ENCODE data around the gene PNRC1. TPM values are rescaled to one million over a fixed set of nuclear protein-coding genes. Genes with fewer than 3 reads are reported as not detected.

The PNRC1 gene
- total RNA-seq, 1 donor = 95.2 TPM

DNA sequence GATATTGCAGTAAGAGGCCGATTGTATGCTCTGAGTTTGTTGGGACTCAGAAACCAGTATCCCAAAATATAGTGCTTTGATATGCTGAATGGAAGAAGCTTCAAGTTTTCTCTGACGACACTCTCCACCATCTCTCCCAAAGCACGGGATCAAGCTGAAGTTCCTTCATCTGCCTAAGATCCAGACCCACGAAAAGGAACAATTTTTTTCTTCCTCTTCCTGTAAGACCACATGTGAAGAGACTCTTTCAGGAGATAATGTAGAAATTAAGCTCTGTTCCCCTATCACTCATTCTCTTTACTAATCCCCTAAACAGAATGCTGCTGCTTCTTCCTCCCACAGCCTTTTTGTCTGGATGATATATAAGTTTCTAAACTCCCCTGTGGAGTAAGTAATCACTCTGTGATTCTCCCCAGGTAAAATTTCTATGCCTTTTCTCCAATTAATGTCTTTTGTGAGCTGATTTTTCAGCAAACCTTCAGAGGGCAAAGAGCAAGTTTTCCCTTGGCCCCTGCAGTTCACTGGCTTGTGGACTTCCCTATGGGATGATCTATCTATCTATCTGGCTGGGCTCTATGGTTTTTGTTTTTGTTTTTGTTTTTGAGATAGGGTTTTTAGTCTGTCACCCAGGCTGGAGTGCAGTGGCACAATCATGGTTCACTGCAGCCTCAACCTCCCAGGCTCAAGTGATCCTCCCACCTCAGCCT is 13.5 kb upstream of the PNRC1 start:
- no peak overlapping the region for H3K4me2 ChIP-seq (ENCODE audit: insufficient read depth, low read length)
- no peaks in the 10 kb centered on the region for H3K4me1 ChIP-seq (ENCODE audit: insufficient read depth, low read length)
- no peak overlapping the region for H3K4me3 ChIP-seq (ENCODE audit: insufficient read depth, low read length)
- no peak for DNase-seq (ENCODE audit: insufficient read length, low spot score, missing footprints)
- no peaks in the 10 kb centered on the region for H3K9me3 ChIP-seq (ENCODE audit: low read depth, low read length)
- TF ChIP-seq, protein P1, sequence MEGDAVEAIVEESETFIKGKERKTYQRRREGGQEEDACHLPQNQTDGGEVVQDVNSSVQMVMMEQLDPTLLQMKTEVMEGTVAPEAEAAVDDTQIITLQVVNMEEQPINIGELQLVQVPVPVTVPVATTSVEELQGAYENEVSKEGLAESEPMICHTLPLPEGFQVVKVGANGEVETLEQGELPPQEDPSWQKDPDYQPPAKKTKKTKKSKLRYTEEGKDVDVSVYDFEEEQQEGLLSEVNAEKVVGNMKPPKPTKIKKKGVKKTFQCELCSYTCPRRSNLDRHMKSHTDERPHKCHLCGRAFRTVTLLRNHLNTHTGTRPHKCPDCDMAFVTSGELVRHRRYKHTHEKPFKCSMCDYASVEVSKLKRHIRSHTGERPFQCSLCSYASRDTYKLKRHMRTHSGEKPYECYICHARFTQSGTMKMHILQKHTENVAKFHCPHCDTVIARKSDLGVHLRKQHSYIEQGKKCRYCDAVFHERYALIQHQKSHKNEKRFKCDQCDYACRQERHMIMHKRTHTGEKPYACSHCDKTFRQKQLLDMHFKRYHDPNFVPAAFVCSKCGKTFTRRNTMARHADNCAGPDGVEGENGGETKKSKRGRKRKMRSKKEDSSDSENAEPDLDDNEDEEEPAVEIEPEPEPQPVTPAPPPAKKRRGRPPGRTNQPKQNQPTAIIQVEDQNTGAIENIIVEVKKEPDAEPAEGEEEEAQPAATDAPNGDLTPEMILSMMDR (IDR thresholded peaks at IDR 0.05; ENCODE audit: extremely low read depth, low read depth, low read length) = no peak
- no peaks in the 10 kb centered on the region for H3K27me3 ChIP-seq (ENCODE audit: insufficient read depth, low read length)
- no peaks in the 10 kb centered on the region for H3K79me2 ChIP-seq (ENCODE audit: insufficient read depth, low read length)
- H3K27ac ChIP-seq (ENCODE audit: low read depth, low read length) = no peak overlapping the region
- no peaks in the 10 kb centered on the region for H3K36me3 ChIP-seq (ENCODE audit: insufficient read depth, low read length)
- no peak overlapping the region for H2AFZ ChIP-seq (ENCODE audit: low read length)
- no peaks in the 10 kb centered on the region for H4K20me1 ChIP-seq (ENCODE audit: insufficient read depth, low read length)

DNA sequence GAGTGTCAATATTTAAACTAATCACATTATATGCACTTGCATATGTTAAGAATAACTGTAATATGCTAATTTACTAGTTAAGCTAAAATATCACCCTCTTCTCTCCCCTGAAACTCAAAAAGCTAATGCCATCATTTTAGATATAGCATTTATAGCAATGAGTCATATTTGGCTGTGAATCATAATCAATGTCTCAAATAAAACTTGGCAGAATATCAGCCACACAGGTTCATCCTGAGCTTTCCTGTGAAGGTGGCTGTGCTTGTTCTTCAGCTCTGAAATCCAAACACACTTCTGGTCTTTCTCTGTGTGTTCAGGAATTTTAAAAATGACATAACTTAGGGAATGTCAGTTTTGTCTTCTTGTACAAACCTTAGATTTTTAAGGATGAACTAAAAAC is 12.8 kb upstream of the PNRC1 start:
- TF ChIP-seq, protein P1 (IDR thresholded peaks at IDR 0.05; ENCODE audit: extremely low read depth, low read depth, low read length) = no peak
- no peaks in the 10 kb centered on the region for H3K4me1 ChIP-seq (ENCODE audit: insufficient read depth, low read length)
- no peaks in the 10 kb centered on the region for H3K27me3 ChIP-seq (ENCODE audit: insufficient read depth, low read length)
- no peak overlapping the region for H3K4me2 ChIP-seq (ENCODE audit: insufficient read depth, low read length)
- no peak for DNase-seq (ENCODE audit: insufficient read length, low spot score, missing footprints)
- H3K36me3 ChIP-seq (ENCODE audit: insufficient read depth, low read length) = no peaks in the 10 kb centered on the region
- H3K27ac ChIP-seq (ENCODE audit: low read depth, low read length) = no peak overlapping the region
- no peak overlapping the region for H3K4me3 ChIP-seq (ENCODE audit: insufficient read depth, low read length)
- no peaks in the 10 kb centered on the region for H3K79me2 ChIP-seq (ENCODE audit: insufficient read depth, low read length)
- H4K20me1 ChIP-seq (ENCODE audit: insufficient read depth, low read length) = no peaks in the 10 kb centered on the region
- H3K9me3 ChIP-seq (ENCODE audit: low read depth, low read length) = no peaks in the 10 kb centered on the region
- no peak overlapping the region for H2AFZ ChIP-seq (ENCODE audit: low read length)

- no peak for DNase-seq (ENCODE audit: insufficient read length, low spot score, missing footprints)
- Histone ChIP-seq H3K4me2 (ENCODE audit: insufficient read depth, low read length) (no peak overlapping the region), H3K4me1 (ENCODE audit: insufficient read depth, low read length) (no peaks in the 10 kb centered on the region), H3K27me3 (ENCODE audit: insufficient read depth, low read length) (peaks cover 1% of the 10 kb centered on the region), H3K4me3 (ENCODE audit: insufficient read depth, low read length) (no peak overlapping the region), H4K20me1 (ENCODE audit: insufficient read depth, low read length) (no peaks in the 10 kb centered on the region), H3K36me3 (ENCODE audit: insufficient read depth, low read length) (no peaks in the 10 kb centered on the region), H3K9me3 (ENCODE audit: low read depth, low read length) (no peaks in the 10 kb centered on the region), H3K79me2 (ENCODE audit: insufficient read depth, low read length) (no peaks in the 10 kb centered on the region), H2AFZ (ENCODE audit: low read length) (no peak overlapping the region), H3K27ac (ENCODE audit: low read depth, low read length) (no peak overlapping the region)
- TF ChIP-seq, protein P1 (IDR thresholded peaks at IDR 0.05; ENCODE audit: extremely low read depth, low read depth, low read length) = no peak
These were observed 11.9 kb upstream of the PNRC1 start for GRCh38 chr6:89068695-89069094.

DNA sequence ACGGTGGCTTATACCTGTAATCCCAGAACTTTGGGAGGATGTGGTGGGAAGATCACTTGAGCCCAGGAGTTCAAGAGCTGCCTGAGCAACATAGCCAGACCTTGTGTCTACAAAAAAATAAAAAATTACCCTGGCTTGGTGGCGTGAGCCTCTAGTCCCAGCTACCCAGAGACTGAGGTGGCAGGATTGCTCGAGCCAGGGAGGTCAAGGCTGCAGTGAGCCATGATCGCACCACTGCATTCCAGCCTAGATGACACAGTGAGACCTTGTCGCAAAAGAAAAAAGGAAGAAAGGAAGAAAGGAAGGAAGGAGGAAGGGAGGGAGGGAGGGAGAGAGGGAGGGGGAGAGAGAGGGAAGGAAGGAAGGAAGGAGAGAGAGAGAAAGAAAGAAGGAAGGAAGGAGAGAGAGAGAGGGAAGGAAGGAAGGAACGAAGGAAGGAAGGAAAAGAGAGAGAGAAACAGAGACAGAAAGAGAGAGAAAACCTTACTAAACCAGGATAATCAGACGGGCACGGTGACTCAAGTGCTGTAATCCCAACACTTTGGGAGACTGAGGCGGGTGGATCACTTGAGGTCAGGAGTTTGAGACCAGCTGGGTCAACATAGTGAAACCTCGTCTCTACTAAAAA is 10.9 kb upstream of the PNRC1 start:
- Histone ChIP-seq H3K79me2 (ENCODE audit: insufficient read depth, low read length) (no peaks in the 10 kb centered on the region), H4K20me1 (ENCODE audit: insufficient read depth, low read length) (no peaks in the 10 kb centered on the region), H2AFZ (ENCODE audit: low read length) (no peak overlapping the region), H3K4me2 (ENCODE audit: insufficient read depth, low read length) (no peak overlapping the region), H3K36me3 (ENCODE audit: insufficient read depth, low read length) (no peaks in the 10 kb centered on the region), H3K4me3 (ENCODE audit: insufficient read depth, low read length) (no peak overlapping the region), H3K27me3 (ENCODE audit: insufficient read depth, low read length) (peaks cover 5% of the 10 kb centered on the region), H3K27ac (ENCODE audit: low read depth, low read length) (no peak overlapping the region), H3K9me3 (ENCODE audit: low read depth, low read length) (no peaks in the 10 kb centered on the region), H3K4me1 (ENCODE audit: insufficient read depth, low read length) (no peaks in the 10 kb centered on the region)
- TF ChIP-seq, protein P1 (IDR thresholded peaks at IDR 0.05; ENCODE audit: extremely low read depth, low read depth, low read length) = no peak
- DNase-seq (ENCODE audit: insufficient read length, low spot score, missing footprints) = no peak

Data from osteoblast (primary cell).